GM18498 (cell line): ENCODE results near the gene DGKG.

Experiments
- ATAC-seq: cut with Tn5 transposase; IDR thresholded peaks from one replicate; pipeline ENCODE4 v1.9.1; 2021; ENCODE audit warnings: mild to moderate bottlenecking, moderate library complexity; ENCODE audit not compliant: unreplicated experiment

DGKG gene

DNA sequence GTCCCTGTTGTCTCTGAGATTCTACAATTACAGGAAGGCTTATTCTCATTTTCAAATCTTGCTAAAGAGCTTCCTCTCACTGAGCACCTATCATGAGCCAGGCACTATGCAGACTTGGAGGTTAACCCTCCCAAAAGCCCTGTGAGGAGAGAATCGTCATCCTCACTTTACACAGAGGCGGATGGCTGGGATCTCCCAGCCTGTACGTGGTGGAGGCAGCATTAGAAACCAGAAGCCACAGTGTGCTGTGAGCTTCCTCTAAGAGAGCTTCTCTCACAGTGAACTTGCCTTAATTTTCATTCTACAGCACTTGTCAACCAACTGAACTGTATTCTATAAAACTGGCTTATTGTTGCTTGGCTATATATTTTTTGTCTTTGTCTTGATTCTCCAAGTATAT, 6.1 kb upstream of the DGKG start:
- ATAC-seq: no peak

DNA sequence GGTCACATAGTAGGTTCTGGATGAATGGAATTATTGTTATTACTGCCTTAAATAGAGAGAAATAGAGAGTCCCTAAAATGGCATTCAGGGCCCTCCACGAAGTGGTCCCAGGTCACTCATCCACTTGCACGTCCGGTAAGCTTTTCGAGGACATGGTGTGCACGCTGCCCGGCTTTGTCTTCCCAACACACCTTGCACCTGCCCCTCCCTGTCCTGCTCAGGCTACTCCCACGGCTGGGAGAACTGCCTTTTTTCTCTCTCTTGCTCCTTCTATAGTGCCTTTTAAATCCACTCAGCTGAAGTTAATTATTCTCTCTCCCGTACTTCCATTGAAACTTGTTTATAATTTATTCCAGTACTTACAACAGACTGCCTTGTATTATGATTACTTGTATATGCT, 5.6 kb upstream of the DGKG start:
- ATAC-seq: no peak

DNA sequence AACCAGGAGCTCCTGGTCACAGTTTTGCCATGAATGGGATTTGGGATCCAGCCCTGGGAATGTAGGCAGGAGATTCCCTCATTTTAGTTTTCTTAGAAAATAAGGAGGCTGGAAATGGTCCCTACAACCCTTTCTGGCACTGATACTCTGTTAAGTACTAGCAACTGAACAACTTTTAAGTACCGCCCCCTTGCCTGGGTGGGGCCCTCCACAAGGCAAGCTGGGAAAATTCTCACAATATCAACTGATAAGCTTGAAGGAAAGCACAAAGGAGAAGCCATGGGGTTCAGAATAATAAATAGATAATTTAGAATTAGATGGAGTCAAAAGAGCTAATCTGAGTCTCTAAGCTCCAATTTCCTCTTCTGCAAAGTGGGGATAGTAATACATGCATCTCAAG, 4.2 kb upstream of the DGKG start:
- no peak for ATAC-seq

DNA sequence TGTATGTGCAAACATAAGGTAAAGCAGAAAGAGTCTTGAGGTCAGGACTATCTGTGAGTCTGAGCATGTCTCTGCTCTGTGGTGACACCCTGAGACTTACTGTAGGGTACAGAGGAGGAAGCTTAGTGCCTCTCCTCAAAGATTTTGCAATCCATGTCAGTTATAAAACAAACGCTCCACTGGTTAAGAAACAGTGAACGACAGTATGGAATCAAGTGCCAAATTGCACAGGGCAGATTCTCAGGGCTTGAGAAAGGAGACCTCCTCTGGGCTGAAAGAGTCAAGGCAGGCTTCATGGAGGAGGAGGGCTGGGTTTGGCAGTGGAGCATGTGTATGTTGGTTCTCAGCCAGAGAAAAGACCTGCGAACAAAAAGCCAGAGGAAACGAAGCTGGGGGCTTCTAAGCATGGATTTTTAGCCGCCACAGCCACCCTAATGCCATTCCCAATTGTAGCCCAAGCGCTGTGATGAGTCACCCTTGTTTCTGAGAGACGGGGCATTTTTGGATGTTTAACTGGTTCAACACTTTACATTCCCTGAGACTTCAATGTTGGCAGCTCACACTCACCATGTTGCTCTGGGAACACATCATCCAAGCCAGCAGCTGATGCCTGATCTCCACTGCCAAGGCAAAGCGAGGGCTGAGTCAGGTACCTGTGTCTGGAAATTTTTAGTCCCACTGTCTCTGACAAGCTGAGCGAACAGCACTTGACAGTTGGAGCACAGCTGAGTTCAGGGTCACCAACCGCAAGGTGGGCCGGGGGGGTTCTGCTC, 3.4 kb upstream of the DGKG start:
- no peak for ATAC-seq

DNA sequence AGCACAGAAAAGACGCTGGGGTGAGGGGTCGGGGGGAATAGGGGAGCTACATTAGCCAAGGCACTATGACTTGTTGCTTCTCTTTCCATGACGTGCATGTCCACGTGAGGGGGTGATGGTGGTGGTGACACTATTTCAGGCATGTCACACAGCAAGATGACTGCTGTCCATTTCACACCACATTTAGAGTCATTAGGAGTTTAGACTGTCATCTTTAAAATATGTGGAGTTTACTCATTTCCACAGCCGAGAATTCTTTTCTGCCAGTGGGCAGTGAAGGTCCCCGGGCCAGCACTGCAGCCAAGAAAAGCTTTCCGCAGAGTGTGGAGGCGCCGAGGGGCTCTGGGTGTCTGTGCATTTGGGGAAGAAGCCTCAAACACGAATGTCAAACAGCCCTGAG, 954 bp upstream of the DGKG start:
- no peak for ATAC-seq

DNA sequence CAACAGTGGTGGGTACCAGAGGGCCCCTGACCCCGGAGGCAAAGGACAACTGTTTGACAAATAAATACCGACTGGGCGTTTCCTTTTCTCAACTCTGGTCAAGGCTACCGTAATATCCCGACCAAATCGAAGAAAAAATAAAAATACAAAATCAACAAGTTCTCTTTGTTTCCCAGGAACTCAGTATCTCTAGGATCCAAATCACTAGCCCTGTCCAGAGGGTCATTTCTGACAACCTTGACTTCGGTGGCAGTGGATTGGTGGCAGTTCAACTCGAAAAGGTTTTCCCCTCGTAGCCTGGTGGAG, 456 bp upstream of the DGKG start:
- no peak for ATAC-seq

DNA sequence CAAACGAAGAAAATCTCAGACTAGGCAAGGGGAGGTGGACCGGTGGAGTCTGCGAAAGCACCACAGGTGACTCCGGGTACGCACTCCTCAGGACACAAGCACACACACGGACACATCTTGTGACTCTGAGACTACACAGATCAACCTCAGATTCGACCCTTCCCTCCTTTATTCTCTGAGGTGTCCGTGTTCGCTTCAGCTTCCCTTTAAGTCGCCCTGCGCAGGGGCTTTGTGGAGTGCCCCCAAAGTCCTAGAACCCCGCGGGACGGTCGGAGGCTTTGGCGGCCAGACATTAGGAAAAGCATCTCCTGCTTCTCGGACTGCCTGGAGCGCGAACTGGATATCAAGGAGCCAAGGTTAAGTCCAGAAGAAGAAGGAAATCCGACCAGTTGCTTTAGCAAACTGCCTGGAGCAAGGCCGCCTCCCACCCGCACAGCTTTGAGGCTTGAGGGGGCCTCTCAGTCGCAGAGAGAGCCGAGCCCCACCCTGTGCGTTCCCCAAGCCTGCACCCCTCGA, 730 bp downstream of the DGKG start:
- no peak for ATAC-seq

DNA sequence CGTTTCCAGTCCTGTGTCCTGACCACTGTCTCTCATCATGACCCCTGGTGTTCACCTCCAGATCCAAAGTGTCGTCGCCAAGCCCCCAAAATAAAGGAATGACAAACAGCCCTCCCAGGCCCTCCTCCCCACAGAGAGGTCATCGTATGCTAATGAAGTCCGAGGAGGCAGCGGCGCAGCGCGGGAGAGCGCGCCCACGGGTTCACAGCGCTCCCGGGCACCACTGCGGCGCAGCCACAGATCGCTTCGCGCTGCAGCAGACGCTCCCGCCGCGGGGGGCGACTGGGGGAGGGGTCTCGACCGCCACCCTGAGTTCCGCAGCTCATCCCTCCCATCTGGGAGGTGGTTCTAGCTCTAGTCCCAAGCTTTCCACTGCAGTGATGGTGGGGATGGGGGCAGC, 1.3 kb downstream of the DGKG start:
- no peak for ATAC-seq

DNA sequence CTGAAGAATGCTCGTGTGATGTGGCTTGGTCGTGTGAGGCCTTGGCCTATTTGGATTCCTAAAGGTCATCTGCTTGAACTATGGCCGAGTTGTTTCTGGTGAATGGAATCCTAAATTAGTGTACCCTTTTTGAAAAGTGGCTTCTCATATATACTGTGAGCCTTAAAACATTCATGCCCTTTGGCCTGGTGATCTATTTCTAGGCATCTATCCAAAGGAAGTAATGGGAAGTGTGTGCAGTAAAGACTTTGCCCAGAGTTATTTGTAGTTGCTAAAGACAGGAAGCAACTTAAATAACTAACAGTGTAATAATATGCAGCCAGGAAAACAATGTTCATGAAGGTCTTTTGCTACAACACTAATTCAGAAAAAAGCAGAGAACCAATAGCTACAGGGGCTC, 3.0 kb downstream of the DGKG start:
- no peak for ATAC-seq

DNA sequence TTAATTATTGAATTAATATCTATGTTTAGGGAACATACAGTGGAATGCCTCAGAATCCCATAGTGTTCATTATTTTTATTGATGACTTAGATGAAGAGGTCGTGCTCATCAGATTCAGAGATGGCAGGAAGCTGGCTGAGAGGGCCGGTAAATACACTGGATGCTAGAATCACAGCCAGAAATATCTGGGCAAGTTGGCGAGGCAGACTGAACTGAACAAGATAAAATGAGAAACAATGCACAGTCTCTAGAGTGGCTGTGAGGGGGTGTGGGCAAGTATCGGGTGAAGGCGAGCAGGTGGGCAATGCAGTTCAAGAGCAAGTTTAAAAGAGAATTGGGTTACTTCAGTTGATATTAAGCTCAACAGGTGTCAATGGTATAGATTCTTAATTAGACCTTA, 5.9 kb downstream of the DGKG start:
- no peak for ATAC-seq

DNA sequence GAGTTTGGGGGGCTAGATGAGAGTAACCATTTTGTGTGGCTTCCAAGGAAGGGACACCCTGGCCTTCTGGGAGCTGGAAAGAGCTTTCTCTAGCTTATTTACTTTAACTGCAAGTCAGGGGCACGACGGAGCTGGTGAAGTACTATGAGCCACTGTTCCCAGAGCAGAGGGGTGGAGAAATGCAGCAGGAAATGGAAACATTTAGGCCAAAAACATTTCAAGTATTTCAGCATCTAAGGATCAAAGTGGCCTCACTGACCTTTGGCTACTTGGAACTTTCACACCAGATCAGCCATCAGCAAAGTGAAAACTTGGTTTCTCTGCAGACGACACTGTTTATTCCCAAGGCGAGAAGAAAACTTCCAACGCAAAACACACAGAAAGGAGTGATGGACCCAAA, 7.9 kb downstream of the DGKG start:
- no peak for ATAC-seq

DNA sequence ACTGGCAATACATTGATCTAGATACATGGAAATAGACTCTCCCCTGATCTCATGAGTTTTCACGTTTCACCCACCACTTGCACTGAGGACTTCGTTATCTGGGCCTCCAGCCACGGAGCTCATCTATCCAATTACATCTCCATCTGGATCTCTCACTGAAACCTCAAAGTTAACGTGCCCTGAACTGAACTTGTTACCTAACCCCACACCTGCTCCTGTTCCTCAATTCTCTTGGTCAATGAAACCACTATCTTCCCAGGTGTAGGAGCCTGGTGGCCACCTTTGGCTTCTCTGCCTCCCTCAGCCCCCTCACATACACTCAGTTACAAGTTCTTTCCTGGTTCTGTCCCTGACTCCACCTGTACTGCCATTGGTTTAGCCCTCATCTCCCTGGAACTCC, 9.7 kb downstream of the DGKG start:
- no peak for ATAC-seq

DNA sequence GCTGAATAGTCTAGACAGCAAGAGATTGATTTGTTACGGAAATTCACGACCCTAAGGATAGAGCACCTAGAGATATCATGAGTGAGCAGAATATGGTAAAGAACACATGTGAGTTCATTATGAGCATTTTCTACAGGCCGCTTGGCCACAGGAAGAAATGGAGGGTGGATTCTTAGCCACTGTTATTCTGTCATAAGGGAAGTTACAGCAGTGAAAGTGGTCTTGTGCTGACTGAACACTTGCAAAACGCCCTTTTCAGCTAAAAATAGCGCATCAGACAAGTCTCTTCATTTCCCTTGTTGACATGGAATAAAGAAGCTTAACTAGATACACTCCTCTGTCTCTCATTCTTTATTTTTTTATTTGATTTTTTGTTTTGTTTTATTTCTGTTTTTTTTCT, 19.8 kb downstream of the DGKG start:
- no peak for ATAC-seq

DNA sequence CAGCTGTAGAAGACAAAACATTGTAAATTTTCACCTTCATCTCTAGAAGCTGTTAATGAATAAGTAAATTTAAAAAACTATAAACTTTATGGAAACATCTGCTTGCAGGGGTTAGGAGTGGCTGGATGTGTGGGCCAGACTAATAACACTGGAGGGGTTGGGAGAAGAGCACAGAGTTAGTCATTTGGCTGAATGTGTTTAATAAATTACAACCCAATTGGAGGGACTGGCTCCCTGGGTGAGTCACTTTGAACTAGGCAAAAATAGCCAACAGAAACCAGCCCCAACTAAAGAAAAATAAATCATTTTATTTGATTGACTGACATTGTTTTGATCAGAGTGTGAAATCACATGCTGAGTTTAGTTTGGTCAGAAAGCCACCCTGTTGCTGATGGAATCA, 21.8 kb downstream of the DGKG start:
- ATAC-seq: no peak

DNA sequence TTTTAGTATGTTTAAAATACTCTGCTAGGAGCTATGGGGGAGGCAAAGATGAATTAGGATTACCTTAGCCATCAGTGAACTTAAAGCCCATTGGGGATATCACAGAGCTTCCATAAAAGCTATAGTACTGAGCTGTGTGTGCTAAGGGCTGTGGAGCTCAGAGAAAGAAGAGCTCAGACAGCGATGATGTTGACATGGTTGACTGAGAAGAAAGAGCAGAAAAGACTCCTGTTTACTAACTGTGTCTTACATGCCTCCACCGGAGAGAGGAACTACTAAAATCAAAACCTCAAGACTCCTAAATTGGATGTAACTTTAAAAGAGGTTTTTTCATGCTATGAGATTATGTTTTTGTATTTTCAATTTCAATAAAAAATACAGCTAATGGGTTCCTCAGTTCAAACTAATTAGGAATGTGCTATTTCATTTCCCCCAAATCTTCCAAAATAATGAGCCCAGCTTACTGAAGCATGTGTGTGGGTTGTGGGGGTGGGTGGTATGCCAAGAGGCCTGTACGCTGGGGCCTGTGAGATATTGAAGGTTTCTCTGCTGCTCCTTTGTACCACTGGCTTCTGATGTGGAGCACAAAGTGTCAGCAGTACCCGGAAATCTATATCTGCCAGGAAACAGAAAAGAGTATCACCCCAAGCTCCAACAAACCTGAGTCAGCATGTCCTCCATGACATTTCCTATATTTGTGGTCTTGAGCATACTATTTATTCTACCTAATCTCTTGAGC, 22.7 kb downstream of the DGKG start:
- no peak for ATAC-seq

DNA sequence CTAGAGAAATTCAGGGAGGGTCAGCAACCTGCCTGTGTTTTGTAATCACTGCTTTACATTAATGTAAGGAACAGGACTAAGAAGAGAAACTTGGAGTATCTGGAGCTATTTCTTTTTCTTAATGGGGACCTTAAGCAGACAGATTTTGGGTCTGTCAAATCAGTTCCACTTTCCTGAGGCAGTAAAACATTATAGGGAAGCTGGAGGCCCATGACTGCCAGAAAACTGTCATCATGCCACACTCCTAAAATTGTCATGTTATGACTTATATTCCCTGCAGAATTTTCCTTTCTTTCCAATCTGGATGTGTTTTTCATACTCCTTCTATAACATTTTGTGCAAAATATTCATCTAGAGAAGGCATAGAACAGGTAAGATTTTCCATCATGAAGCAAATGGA, 28.8 kb downstream of the DGKG start:
- ATAC-seq: no peak

DNA sequence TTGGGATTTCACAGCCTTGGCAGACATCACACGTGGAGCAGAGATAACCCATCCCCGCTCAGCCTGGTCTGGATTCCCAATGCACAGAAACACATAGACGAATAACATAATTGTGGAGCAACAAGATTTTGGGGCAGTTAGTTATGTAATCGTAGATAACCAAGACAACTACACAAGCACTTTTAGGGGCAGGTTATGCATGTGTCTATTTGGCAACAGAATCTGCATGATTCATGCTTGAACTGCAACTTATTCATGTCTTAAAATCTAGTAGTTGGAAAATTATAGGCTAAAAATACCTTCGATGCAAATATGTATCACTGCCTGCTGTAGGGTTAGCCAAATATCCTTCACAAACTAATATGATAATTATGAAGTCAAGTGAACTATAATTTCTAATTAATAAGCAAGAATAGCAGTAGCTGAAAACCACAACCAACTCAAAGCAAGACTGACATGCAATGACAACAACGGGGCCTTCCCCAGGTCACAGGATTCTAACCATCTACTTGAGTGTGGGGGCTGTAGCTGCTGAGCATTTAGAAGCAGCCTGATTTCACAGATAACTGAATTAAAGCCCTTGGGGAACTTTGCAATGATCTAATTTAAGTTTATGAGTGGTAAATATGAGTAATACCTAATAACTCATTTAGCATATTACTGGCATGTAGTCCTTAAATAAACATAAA, 31.1 kb downstream of the DGKG start:
- ATAC-seq: no peak

DNA sequence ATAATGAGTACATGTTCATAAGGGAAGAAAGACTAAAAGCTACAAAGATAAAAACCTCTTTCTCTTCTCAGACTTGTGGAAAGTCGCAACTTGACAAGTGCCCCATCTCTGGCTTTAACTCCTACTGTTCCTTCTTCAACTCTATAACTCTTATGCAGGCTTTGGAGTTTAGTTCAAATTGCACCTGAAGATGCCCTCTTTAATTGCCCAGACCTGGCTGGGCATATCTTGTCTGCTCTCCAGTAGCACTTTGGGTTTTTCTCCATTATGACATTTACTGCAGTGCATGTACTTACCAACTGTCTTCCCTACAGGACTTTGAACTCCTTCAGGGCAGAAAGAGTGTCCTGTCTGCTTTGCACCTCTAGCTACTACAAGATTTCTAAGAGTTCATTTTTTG, 32.4 kb downstream of the DGKG start:
- ATAC-seq: no peak

DNA sequence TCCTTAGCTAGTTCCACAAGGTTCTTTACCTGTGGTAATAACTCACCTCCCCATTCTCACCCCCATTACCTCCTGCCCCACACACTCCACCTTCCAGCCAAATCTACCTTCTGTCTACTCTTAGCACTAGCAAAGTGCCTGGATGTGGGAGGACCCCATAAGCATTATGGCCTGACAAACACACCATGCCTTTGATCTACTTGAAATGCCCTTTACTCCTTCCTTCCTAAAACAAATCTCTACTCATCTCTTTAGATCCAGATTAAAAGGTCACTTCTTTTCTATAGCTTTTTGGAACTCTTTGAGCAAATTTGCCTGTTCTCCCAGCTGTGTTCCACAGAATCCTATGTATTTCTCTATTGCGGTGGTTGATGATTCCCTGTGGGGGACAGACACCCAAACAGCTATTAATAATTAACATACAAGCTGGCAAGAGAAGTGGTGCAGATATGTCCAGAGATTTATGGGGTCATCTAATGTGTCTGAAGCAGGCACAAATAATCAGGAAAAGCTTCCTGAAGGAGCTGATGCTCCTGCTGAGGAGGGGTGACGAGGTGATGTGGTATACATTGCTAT, 34.0 kb downstream of the DGKG start:
- no peak for ATAC-seq

DNA sequence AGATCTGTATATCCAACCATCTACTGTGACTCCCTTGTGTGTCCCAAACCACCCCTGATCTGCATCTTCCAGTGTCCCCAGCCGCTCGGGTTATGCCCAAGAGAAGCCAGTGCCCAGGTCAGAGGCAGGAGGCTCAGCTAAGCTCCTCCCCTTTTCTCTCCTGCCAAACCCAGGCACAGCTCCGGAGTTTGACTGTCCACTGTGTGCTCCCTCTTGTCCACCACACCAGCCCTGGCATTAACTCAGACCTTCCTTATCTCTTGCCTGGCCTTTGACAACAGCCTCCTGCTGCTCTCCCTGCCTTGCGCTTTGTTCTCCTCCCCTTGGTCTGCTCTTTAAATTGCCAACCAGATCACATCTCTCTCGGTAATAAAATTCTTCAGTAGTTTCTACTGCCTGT, 39.3 kb downstream of the DGKG start:
- no peak for ATAC-seq

DNA sequence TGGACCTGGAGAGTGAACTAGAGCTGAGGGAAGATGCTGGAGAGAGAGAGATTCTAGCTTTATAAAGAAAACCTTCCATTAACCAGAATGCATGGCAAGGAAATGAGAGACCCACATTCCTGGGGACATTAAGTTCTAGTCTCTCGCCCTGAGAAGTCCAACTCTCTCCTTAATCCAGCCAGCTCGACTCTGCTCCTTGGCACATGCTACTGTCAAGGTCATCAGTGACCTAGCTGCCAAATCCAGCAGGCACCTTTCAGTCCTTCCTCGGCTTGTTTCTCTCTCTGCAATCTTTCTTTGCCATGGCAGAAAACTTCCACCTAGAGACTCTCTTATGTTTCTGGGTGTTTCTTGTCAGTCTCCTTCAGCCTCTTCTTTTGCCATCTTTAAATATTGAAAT, 40.3 kb downstream of the DGKG start:
- no peak for ATAC-seq
